ENCODE data around the gene C22orf42. TPM values are rescaled to one million over a fixed set of nuclear protein-coding genes. Genes with fewer than 3 reads are reported as not detected.
"Not testable (repeated sequence)": the region's sequence is repeated elsewhere in the genome, so short reads cannot be mapped to it uniquely, and the experiment has no call there.

C22orf42 gene
- total and polyA plus RNA-seq, 8 donors: 0.31 to 9.2 (median 0.90) TPM; not detected in 2

DNA sequence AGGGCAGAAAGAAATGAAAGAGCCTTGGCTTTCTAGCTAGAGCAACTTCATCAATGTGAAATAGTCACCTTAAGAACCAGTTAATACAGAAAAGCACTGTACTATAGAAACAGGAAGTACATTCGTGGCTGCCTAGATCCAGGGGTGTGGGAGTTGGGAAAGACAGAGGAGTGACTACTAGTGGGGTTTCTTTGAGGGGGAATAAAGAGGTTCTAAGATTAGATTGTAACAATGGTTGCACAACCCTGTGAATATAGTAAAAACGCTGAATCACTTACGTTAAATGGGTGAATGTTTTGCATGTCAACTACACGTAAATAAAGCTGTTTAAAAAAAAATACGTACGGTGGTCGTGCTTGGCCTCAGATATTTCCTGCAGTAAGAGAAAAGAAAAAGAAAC lies 8.5 kb downstream of the C22orf42 start:
- 47 to 64% methylated on average over 7 of the region's 7 CpGs for WGBS, 2 donors

DNA sequence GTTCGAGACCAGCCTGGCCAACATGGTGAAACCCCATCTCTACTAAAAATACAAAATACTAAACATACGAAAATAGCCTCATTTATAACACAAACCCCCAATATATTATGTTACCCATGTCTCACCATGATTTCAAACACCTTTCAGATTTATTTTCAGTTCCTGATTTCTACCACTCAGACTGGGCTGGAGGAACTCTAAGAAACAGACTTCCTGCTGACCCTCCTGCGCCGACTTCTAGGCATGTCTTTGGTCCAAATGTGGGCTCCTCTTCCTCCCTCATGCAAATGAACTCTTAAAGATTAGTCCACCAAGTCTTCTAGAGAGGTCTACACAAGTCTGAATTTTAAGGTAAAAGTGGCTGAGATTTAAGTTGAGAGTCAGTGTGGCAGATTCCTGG lies 10.7 kb downstream of the C22orf42 start:
- H3K27ac ChIP-seq; intact Hi-C loops (cut with DNase I); ATAC-seq; DNase-seq; H3K4me3 ChIP-seq; H3K27me3 ChIP-seq; H3K9me3 ChIP-seq; H3K4me1 ChIP-seq; FAIRE-seq; H3K36me3 ChIP-seq: not testable (repeated sequence)
- 81 to 91% methylated on average over 4 of the region's 4 CpGs for WGBS, 2 donors

More for the DNA sequence above, 8.5 kb downstream of the C22orf42 start:
- FAIRE-seq; intact Hi-C loops (cut with DNase I); DNase-seq; H3K27me3 ChIP-seq; H3K27ac ChIP-seq; H3K36me3 ChIP-seq; H3K4me1 ChIP-seq; H3K9me3 ChIP-seq; H3K4me3 ChIP-seq; ATAC-seq: not testable (repeated sequence)

DNA sequence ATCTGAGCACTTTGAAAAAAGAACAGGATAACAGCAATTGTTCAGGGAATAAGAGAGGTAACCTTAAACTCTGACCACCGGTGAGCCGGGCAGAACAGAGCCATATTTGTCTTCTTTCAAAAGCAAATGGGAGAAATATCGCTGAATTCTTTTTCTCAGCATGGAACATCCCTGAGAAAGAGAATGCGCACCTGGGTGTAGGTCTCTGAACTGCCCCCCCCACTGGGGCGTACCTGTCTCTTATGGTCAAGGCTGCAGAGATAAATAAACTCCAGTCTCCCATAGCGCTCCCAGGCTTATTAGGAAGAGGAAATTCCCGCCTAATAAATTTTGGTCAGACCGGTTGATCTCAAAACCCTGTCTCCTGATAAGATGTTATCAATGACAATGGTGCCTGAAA lies 12.0 kb downstream of the C22orf42 start:
- 81 to 82% methylated on average over 7 to 8 of the region's 8 CpGs for WGBS, 2 donors
- H3K4me3 ChIP-seq; H3K27me3 ChIP-seq; intact Hi-C loops (cut with DNase I); H3K9me3 ChIP-seq; H3K27ac ChIP-seq; H3K36me3 ChIP-seq; H3K4me1 ChIP-seq; DNase-seq; FAIRE-seq; ATAC-seq: not testable (repeated sequence)

DNA sequence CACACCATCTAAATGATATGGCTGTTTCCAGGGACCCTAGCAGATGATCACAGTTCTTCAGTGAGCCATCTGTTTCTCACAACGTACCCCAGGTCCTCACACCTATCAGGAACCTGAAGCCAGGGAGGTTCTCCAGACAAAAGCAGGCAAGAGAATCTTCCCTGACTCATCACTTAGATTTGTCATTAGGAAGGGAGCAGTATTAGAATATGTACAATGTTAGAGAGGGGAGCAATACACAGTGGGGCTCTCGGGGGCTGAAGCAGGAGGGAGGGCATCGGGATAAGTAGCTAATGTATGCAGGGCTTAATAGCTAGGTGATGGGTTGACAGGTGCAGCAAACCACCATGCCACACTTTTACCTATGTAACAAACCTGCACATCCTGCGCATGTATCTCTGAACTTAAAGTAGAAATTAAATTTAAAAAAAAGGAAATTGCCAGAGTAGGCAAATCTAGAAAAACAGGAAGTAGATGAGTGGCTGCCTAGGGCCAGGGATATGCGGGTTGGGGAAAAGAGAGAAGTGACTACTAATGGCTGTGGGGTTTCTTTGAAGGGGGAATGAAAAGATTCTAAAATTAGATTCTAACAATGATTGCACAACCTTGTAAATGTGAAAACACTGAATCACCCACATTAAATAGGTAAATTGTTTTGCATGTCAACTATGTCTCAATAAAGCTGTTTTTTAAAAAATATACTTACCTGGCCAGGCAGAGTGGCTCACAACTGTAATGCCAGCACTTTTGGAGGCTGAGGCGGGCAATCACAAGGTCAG lies 14.4 kb downstream of the C22orf42 start:
- TF ChIP-seq, protein P1, sequence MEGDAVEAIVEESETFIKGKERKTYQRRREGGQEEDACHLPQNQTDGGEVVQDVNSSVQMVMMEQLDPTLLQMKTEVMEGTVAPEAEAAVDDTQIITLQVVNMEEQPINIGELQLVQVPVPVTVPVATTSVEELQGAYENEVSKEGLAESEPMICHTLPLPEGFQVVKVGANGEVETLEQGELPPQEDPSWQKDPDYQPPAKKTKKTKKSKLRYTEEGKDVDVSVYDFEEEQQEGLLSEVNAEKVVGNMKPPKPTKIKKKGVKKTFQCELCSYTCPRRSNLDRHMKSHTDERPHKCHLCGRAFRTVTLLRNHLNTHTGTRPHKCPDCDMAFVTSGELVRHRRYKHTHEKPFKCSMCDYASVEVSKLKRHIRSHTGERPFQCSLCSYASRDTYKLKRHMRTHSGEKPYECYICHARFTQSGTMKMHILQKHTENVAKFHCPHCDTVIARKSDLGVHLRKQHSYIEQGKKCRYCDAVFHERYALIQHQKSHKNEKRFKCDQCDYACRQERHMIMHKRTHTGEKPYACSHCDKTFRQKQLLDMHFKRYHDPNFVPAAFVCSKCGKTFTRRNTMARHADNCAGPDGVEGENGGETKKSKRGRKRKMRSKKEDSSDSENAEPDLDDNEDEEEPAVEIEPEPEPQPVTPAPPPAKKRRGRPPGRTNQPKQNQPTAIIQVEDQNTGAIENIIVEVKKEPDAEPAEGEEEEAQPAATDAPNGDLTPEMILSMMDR (IDR thresholded peaks at IDR 0.05): no peak
- ATAC-seq (peak in 2 of 4 donors; percentile 60 to 61), FAIRE-seq (no peak), DNase-seq (no peak)
- 62 to 76% methylated on average over 6 of the region's 6 CpGs for WGBS, 2 donors
- Histone ChIP-seq H3K9me3 (no peaks in the 10 kb centered on the region), H3K27ac (no peak overlapping the region), H3K4me1 (no peaks in the 10 kb centered on the region), H3K36me3 (no peaks in the 10 kb centered on the region), H3K27me3 (no peaks in the 10 kb centered on the region), H3K4me3 (no peak overlapping the region)
- intact Hi-C loops (cut with DNase I): no loop called here

DNA sequence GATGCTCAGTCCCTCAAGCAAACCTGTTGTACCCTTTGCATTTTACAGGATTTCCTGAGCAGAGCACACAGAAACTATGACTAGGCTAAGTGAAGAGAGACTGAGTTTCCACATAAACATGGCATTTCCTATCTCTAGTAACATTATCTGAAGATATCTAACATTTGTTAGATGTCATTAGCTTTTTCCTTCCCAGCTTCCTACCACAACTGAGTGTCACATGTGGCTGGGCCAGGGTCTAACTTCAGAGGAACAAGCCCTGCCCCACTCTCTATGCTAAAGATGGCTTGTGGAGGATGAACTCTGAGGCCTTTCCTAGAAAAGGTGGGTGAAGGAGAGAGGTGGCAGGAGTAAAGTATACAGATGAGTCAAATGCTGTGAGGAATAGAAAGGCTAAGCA lies 16.5 kb downstream of the C22orf42 start:
- H3K9me3 ChIP-seq: no peaks in the 10 kb centered on the region
- ATAC-seq (no peak), FAIRE-seq (no peak), DNase-seq (no peak)
- intact Hi-C loops (cut with DNase I): no loop called here
- TF ChIP-seq, protein P1 (IDR thresholded peaks at IDR 0.05): no peak
- no peak overlapping the region for H3K4me3 ChIP-seq
- H3K36me3 ChIP-seq: no peaks in the 10 kb centered on the region
- H3K4me1 ChIP-seq: no peaks in the 10 kb centered on the region
- H3K27ac ChIP-seq: no peak overlapping the region
- peaks cover 0 to 5% (median 0%) of the 10 kb centered on the region in 4 donors for H3K27me3 ChIP-seq

DNA sequence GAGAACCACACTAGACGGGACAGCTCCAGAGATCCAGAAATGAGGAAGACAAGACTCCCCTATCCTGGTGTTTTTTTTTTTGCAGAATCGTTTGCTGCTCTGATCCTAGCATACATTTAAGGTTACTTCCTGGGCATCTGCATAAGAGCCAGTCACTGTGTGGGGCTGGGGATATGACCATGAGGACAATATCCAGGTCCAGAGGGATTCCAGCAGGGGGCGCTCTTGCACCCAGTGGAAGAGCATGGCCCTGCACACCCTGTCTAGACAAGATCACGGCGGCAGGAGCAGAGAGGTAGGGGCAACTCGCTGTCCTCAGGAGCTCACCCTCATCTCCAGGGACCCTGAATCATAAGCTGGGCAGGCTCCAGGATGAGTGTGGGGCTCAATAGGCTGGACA lies 18.4 kb downstream of the C22orf42 start:
- intact Hi-C loops (cut with DNase I); H3K9me3 ChIP-seq; FAIRE-seq; H3K36me3 ChIP-seq; H3K4me1 ChIP-seq; DNase-seq; H3K4me3 ChIP-seq; H3K27me3 ChIP-seq; H3K27ac ChIP-seq: not testable (repeated sequence)
- 21 to 26% methylated on average over 6 of the region's 6 CpGs for WGBS, 2 donors
- TF ChIP-seq, protein P1 (IDR thresholded peaks at IDR 0.05): peak in 2 of 4 donors; percentile 14 to 30
- ATAC-seq: peak; percentile 78 to 93 (median 84)

DNA sequence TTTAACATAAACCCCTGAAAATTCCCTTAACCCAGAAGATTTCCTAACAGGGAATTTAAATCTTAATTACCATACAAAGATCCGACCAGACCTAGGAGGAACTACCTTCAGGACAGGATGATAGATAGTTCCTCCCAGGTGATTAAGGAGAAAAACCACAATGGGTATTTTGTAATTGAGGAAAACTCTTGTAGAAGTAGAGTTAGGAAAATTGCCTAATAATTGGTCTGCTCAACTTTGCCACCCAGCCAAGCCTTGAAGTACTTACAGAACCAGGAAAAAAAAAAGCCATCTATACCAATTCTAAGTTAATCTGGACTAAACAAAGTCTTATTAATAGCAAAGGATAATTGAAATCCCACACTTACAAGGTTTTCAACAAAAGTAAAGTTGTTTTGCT lies 20.5 kb downstream of the C22orf42 start:
- FAIRE-seq; intact Hi-C loops (cut with DNase I): not testable (repeated sequence)

DNA sequence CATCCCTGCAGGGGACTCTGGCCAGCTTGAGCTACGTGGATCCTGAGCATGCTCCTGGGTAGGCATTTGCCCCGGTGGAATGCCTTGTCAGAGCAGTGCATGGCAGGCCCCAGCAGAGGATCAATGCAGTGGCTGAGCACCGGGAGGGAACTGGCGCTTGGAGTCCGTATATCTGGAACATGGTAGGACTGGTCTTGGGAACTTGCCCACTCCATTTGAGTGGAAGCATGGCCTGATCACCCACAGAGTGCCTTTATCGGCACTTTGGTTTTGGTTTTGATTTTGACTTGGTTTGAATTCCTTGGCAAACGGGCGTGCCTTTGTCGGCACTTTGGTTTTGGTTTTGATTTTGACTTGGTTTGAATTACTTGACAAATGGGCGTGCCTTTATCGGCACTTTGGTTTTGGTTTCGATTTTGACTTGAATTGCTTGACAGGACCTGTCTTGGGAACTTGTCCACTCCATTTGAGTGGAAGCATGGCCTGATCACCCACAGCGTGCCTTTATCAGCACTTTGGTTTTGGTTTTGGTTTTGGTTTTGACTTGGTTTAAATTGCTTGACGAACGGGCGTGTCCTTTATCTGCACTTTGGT lies 21.3 kb downstream of the C22orf42 start:
- H3K27ac ChIP-seq; H3K27me3 ChIP-seq; intact Hi-C loops (cut with DNase I); DNase-seq; H3K36me3 ChIP-seq; H3K9me3 ChIP-seq; FAIRE-seq; H3K4me1 ChIP-seq: not testable (repeated sequence)
- WGBS, 2 donors: 58 to 72% methylated on average over 16 of the region's 16 CpGs
- peak overlapping the region in 1 of 4 donors; percentile 15 for H3K4me3 ChIP-seq
- ATAC-seq: peak in 3 of 4 donors; percentile 8 to 51 (median 32)

More for the DNA sequence above, 20.5 kb downstream of the C22orf42 start:
- not testable (repeated sequence) for H3K27ac ChIP-seq, H3K4me1 ChIP-seq, H3K36me3 ChIP-seq, H3K27me3 ChIP-seq, H3K9me3 ChIP-seq, ATAC-seq, DNase-seq
- WGBS, 2 donors: 49 to 62% methylated on average over 1 of the region's 1 CpG
- H3K4me3 ChIP-seq: peak overlapping the region in 1 of 4 donors; percentile 15

DNA sequence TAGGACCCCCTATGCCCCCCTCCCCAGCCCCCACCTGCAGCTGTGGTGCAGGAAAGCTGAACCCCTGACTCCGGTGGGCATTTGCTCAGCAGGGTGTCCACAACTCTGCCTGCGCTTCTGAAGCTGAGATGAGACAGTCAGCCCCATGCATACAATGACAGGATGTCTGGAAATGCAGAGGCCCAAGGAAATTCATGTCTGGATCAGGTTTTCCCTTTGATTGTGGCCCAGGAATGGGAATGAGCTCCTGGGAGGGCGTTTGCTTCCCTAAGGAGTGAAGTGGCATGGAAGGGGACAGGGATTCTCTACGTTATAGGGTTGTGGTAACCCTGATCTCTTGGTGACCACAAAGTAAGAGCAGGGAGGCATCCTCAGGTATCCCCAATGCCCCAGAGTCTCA lies 22.2 kb downstream of the C22orf42 start:
- H3K9me3 ChIP-seq; FAIRE-seq; ATAC-seq; H3K27ac ChIP-seq; intact Hi-C loops (cut with DNase I); H3K27me3 ChIP-seq; H3K36me3 ChIP-seq; H3K4me1 ChIP-seq; H3K4me3 ChIP-seq; DNase-seq: not testable (repeated sequence)
- WGBS, 2 donors: 68% methylated on average over 4 of the region's 4 CpGs

Measured in pancreas (tissue), 10 donors.